IMR-90 (cell line): Measurements from ENCODE around the gene NR2F2.

ENCODE experiments used
- BHLHE40 ChIP-seq: fragments of 150-350 bp; IDR thresholded peaks from 2 replicates; pipeline ENCODE4 v1.6.1; 2016; ENCODE audit warnings: mild to moderate bottlenecking, low read depth, low read length
- CEBPB ChIP-seq: IDR thresholded peaks from 2 replicates; pipeline ENCODE4 v1.6.1; 2012; ENCODE audit warnings: low read depth, low read length, improper control_type of control experiment
- CHD1 ChIP-seq: IDR thresholded peaks from 2 replicates; pipeline ENCODE4 v1.6.1; 2012; ENCODE audit warnings: low read depth, low read length, improper control_type of control experiment
- FOS ChIP-seq: fragments of 150-350 bp; IDR thresholded peaks from 2 replicates; pipeline ENCODE4 v1.6.1; 2016; ENCODE audit warnings: low read depth, low read length
- MAFK ChIP-seq: IDR thresholded peaks from 2 replicates; pipeline ENCODE4 v1.6.1; 2012; ENCODE audit warnings: low read depth, low read length, improper control_type of control experiment
- MAZ ChIP-seq: IDR thresholded peaks from 2 replicates; pipeline ENCODE4 v1.6.1; 2012; ENCODE audit warnings: low read depth, mild to moderate bottlenecking, low read length, improper control_type of control experiment, moderate library complexity, borderline replicate concordance
- POLR2A ChIP-seq: IDR thresholded peaks from 2 replicates; pipeline ENCODE4 v1.6.1; 2012; ENCODE audit warnings: mild to moderate bottlenecking, low read depth, low read length
- RAD21 ChIP-seq: IDR thresholded peaks from 2 replicates; pipeline ENCODE4 v1.6.1; 2012; ENCODE audit warnings: low read length, improper control_type of control experiment
- RFX5 ChIP-seq: IDR thresholded peaks from 2 replicates; pipeline ENCODE4 v1.8.0; 2012; ENCODE audit warnings: low read depth, mild to moderate bottlenecking, low read length, moderate library complexity
- SMC3 ChIP-seq: fragments of 150-350 bp; IDR thresholded peaks from 2 replicates; pipeline ENCODE4 v1.6.1; 2016; ENCODE audit warnings: low read depth, mild to moderate bottlenecking, antibody characterized with exemption, low read length, moderate library complexity
- TF ChIP-seq, protein P1 (sequence below): conservative IDR thresholded peaks from 2 replicates; pipeline ENCODE4 v1.5.1; 2012; ENCODE audit warnings: mild to moderate bottlenecking, low read depth, low read length, improper control_type of control experiment
- TF ChIP-seq, protein P2 (sequence below): fragments of 150-350 bp; IDR thresholded peaks from 2 replicates; pipeline ENCODE4 v1.6.1; 2016; ENCODE audit warnings: low read depth, mild to moderate bottlenecking, low read length, moderate library complexity, borderline replicate concordance

DNA sequence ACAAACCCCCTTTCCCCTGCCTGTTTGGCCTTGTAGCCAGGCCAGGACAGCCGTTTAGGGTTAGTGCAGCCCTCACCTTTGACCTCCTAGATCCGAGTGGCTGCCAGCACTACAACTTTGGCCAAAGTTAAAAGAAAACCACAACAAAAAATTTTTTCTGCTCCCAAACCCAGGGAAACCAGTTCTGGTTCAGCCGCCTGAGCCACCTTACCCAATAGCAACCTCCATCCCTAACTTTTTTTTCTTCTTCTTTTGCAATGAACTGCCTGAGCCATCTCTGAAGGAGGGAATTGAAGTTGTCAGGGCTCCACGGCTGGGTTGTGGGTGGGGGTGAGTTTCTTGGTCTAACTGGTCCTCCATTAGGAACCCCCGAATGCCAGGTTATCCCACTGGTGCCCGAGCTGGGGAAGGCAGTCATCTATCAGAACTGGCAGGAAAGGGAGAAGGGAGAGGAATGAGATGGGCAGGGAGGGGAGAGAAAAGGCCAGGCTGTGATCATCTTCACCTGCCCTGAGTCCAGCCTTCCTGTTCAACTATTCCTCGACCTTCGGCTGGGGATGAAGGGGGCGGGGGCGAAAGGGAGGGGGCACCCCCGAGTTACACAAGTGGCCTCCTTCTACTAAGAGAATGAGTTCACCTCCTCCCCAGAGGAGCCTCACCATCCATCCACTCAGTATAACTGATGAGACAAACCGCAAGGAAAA, 6.2 kb upstream of the NR2F2 start:
- TF ChIP-seq, protein P1, sequence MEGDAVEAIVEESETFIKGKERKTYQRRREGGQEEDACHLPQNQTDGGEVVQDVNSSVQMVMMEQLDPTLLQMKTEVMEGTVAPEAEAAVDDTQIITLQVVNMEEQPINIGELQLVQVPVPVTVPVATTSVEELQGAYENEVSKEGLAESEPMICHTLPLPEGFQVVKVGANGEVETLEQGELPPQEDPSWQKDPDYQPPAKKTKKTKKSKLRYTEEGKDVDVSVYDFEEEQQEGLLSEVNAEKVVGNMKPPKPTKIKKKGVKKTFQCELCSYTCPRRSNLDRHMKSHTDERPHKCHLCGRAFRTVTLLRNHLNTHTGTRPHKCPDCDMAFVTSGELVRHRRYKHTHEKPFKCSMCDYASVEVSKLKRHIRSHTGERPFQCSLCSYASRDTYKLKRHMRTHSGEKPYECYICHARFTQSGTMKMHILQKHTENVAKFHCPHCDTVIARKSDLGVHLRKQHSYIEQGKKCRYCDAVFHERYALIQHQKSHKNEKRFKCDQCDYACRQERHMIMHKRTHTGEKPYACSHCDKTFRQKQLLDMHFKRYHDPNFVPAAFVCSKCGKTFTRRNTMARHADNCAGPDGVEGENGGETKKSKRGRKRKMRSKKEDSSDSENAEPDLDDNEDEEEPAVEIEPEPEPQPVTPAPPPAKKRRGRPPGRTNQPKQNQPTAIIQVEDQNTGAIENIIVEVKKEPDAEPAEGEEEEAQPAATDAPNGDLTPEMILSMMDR, result no peak
- no peak for TF ChIP-seq CHD1
- no peak for TF ChIP-seq FOS
- no peak for TF ChIP-seq SMC3
- no peak for TF ChIP-seq POLR2A
- TF ChIP-seq MAFK, result no peak
- TF ChIP-seq, protein P2, sequence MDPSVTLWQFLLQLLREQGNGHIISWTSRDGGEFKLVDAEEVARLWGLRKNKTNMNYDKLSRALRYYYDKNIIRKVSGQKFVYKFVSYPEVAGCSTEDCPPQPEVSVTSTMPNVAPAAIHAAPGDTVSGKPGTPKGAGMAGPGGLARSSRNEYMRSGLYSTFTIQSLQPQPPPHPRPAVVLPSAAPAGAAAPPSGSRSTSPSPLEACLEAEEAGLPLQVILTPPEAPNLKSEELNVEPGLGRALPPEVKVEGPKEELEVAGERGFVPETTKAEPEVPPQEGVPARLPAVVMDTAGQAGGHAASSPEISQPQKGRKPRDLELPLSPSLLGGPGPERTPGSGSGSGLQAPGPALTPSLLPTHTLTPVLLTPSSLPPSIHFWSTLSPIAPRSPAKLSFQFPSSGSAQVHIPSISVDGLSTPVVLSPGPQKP, result no peak
- no peak for TF ChIP-seq BHLHE40
- no peak for TF ChIP-seq RFX5
- no peak for TF ChIP-seq RAD21
- peak; percentile 15; the same call in 1 of the 2 replicates for TF ChIP-seq CEBPB
- peak; percentile 66; the same call in 1 of the 2 replicates for TF ChIP-seq MAZ
